Trophoblast cell (in vitro differentiated cells and primary cell): ENCODE data around the gene ICOS.
"Not testable (repeated sequence)": the region's sequence is repeated elsewhere in the genome, so short reads cannot be mapped to it uniquely, and the experiment has no call there.

ENCODE experiments used
- DNase-seq, 2 donors: peaks; one replicate each; pipeline ENCODE4 v3.0.0-alpha.2; 2016
- H2AFZ ChIP-seq: 2 replicates; pipeline ENCODE4 v1.6.1; 2013; ENCODE audit warnings: low read length, moderate library complexity, mild to moderate bottlenecking; ENCODE audit not compliant: insufficient read depth, poor library complexity
- H2AK5ac ChIP-seq: 2 replicates; pipeline ENCODE4 v1.6.1; 2013; ENCODE audit warnings: mild to moderate bottlenecking, low read length
- H2BK120ac ChIP-seq: 2 replicates; pipeline ENCODE4 v1.6.1; 2013; ENCODE audit warnings: low read length, mild to moderate bottlenecking, moderate library complexity; ENCODE audit not compliant: insufficient read depth, poor library complexity
- H2BK12ac ChIP-seq: 2 replicates; pipeline ENCODE4 v1.6.1; 2013; ENCODE audit warnings: mild to moderate bottlenecking, low read length, moderate library complexity
- H2BK5ac ChIP-seq: 2 replicates; pipeline ENCODE4 v1.6.1; 2013; ENCODE audit warnings: low read length, low read depth, moderate library complexity, mild to moderate bottlenecking; ENCODE audit not compliant: poor library complexity
- H3K14ac ChIP-seq: 2 replicates; pipeline ENCODE4 v1.6.1; 2013; ENCODE audit warnings: mild to moderate bottlenecking, low read length
- H3K18ac ChIP-seq: 2 replicates; pipeline ENCODE4 v1.6.1; 2013; ENCODE audit warnings: mild to moderate bottlenecking, low read length
- H3K23ac ChIP-seq: 2 replicates; pipeline ENCODE4 v1.6.1; 2013; ENCODE audit warnings: low read length
- H3K27ac ChIP-seq: 2 replicates; pipeline ENCODE4 v1.5.1; 2013; ENCODE audit warnings: low read depth, mild to moderate bottlenecking, inconsistent platforms, low read length, moderate library complexity
- H3K27me3 ChIP-seq: 2 replicates; pipeline ENCODE4 v1.6.1; 2013; ENCODE audit warnings: inconsistent platforms, mild to moderate bottlenecking, low read length, moderate library complexity; ENCODE audit not compliant: insufficient read depth
- H3K36me3 ChIP-seq, 2 experiments: 1 replicate in 1 of 2; 2 replicates in 1 of 2; pipeline ENCODE4 v1.6.1; 2013; ENCODE audit warnings: low read length in 2 of 2, mild to moderate bottlenecking in 2 of 2, moderate library complexity in 1 of 2; ENCODE audit not compliant: insufficient read depth in 2 of 2, control insufficient read depth in 1 of 2
- H3K4ac ChIP-seq: 2 replicates; pipeline ENCODE4 v1.6.1; 2013; ENCODE audit warnings: low read depth, mild to moderate bottlenecking, low read length, moderate library complexity
- H3K4me1 ChIP-seq, 2 experiments: 1 replicate in 1 of 2; 2 replicates in 1 of 2; pipeline ENCODE4 v1.6.1; 2013; ENCODE audit warnings: low read length in 2 of 2, mild to moderate bottlenecking in 2 of 2, moderate library complexity in 1 of 2; ENCODE audit not compliant: insufficient read depth in 2 of 2, control insufficient read depth in 1 of 2
- H3K4me2 ChIP-seq: 2 replicates; pipeline ENCODE4 v1.6.1; 2013; ENCODE audit warnings: inconsistent platforms, mild to moderate bottlenecking, low read length, moderate library complexity
- H3K4me3 ChIP-seq: 2 replicates; pipeline ENCODE4 v1.5.1; 2013; ENCODE audit warnings: mild to moderate bottlenecking, low read depth, low read length, inconsistent platforms
- H3K79me1 ChIP-seq: one replicate; pipeline ENCODE4 v1.6.1; 2013; ENCODE audit warnings: low read length
- H3K79me2 ChIP-seq: 2 replicates; pipeline ENCODE4 v1.6.1; 2013; ENCODE audit warnings: low read length, mild to moderate bottlenecking; ENCODE audit not compliant: control insufficient read depth, insufficient read depth, poor library complexity
- H3K9ac ChIP-seq: 2 replicates; pipeline ENCODE4 v1.6.1; 2013; ENCODE audit warnings: mild to moderate bottlenecking, low read length
- H3K9me3 ChIP-seq: 2 replicates; pipeline ENCODE4 v1.6.1; 2013; ENCODE audit warnings: low read depth, mild to moderate bottlenecking, control low read depth, inconsistent platforms, low read length; ENCODE audit not compliant: insufficient read depth
- H4K12ac ChIP-seq: 2 replicates; pipeline ENCODE4 v1.6.1; 2013; ENCODE audit warnings: low read depth, mild to moderate bottlenecking, low read length, moderate library complexity
- H4K8ac ChIP-seq: 2 replicates; pipeline ENCODE4 v1.6.1; 2013; ENCODE audit warnings: low read depth, mild to moderate bottlenecking, low read length, moderate library complexity
- H4K91ac ChIP-seq: one replicate; pipeline ENCODE4 v1.6.1; 2013; ENCODE audit warnings: low read depth, mild to moderate bottlenecking, low read length, moderate library complexity
- WGBS: extraction: QIAGEN DNeasy Blood & Tissue Kit; methylation state at CpG from one replicate; pipeline ENCODE4 v1.1.7; 2013; ENCODE audit warnings: missing lambda C conversion rate; ENCODE audit not compliant: insufficient read length, insufficient coverage; ENCODE audit errors: extremely low coverage; 5-methylcytosine and 5-hydroxymethylcytosine counted together

ICOS gene

GRCh38 chr2:203918839-203919238 lies 17.7 kb upstream of the ICOS start:
- H3K23ac ChIP-seq = no peak overlapping the region
- no peaks in the 10 kb centered on the region for H3K36me3 ChIP-seq
- H4K12ac ChIP-seq = no peak overlapping the region
- no peak overlapping the region for H3K4me3 ChIP-seq
- no peaks in the 10 kb centered on the region for H3K4me1 ChIP-seq
- H4K8ac ChIP-seq = no peak overlapping the region
- no peaks in the 10 kb centered on the region for H3K27me3 ChIP-seq
- no peak overlapping the region for H3K14ac ChIP-seq
- H3K27ac ChIP-seq = no peak overlapping the region
- H3K18ac ChIP-seq = no peak overlapping the region
- DNase-seq = no peak
- H2BK120ac ChIP-seq = no peak overlapping the region
- H2BK5ac ChIP-seq = no peak overlapping the region
- H2BK12ac ChIP-seq = no peak overlapping the region
- no peak overlapping the region for H2AFZ ChIP-seq
- H3K79me2 ChIP-seq = no peaks in the 10 kb centered on the region
- H2AK5ac ChIP-seq = no peak overlapping the region
- H3K9me3 ChIP-seq = no peaks in the 10 kb centered on the region
- no peaks in the 10 kb centered on the region for H3K79me1 ChIP-seq
- H4K91ac ChIP-seq = no peak overlapping the region
- no peak overlapping the region for H3K4me2 ChIP-seq
- no peak overlapping the region for H3K4ac ChIP-seq
- WGBS = no CpG with 5 or more reads among the region's 3 CpGs
- H3K9ac ChIP-seq = no peak overlapping the region

GRCh38 chr2:203925512-203926158 lies 10.9 kb upstream of the ICOS start:
- no peak for DNase-seq
- Histone ChIP-seq H3K27ac (no peak overlapping the region), H3K79me1 (no peaks in the 10 kb centered on the region), H3K4me2 (no peak overlapping the region), H4K12ac (no peak overlapping the region), H3K9me3 (no peaks in the 10 kb centered on the region), H2AK5ac (no peak overlapping the region), H2AFZ (no peak overlapping the region), H3K23ac (no peak overlapping the region), H2BK120ac (no peak overlapping the region), H3K79me2 (no peaks in the 10 kb centered on the region), H4K91ac (no peak overlapping the region), H4K8ac (no peak overlapping the region), H3K14ac (no peak overlapping the region), H3K4ac (no peak overlapping the region), H2BK12ac (no peak overlapping the region), H3K9ac (no peak overlapping the region), H3K4me1 (no peaks in the 10 kb centered on the region), H3K4me3 (no peak overlapping the region), H3K36me3 (no peaks in the 10 kb centered on the region), H3K18ac (no peak overlapping the region), H3K27me3 (no peaks in the 10 kb centered on the region), H2BK5ac (no peak overlapping the region)
- no CpG with 5 or more reads among the region's 3 CpGs for WGBS

- Histone ChIP-seq H3K4ac (no peak overlapping the region), H3K4me3 (no peak overlapping the region), H3K23ac (no peak overlapping the region), H2BK120ac (no peak overlapping the region), H4K91ac (no peak overlapping the region), H3K36me3 (no peaks in the 10 kb centered on the region), H3K9me3 (no peaks in the 10 kb centered on the region), H3K18ac (no peak overlapping the region), H2BK5ac (no peak overlapping the region), H3K27ac (no peak overlapping the region), H3K27me3 (no peaks in the 10 kb centered on the region), H3K4me1 (no peaks in the 10 kb centered on the region), H2AK5ac (no peak overlapping the region), H3K4me2 (no peak overlapping the region), H4K8ac (no peak overlapping the region), H4K12ac (no peak overlapping the region), H3K9ac (no peak overlapping the region), H3K14ac (no peak overlapping the region), H2BK12ac (no peak overlapping the region), H3K79me1 (no peaks in the 10 kb centered on the region), H2AFZ (no peak overlapping the region), H3K79me2 (no peaks in the 10 kb centered on the region)
- peak in 1 of 2 donors; percentile 21 for DNase-seq
These were observed 7.7 kb upstream of the ICOS start for GRCh38 chr2:203928849-203929248.

- not testable (repeated sequence) for H2BK120ac ChIP-seq, H3K79me2 ChIP-seq, H2BK12ac ChIP-seq, H3K9ac ChIP-seq, H3K27ac ChIP-seq, H3K4me2 ChIP-seq, H4K91ac ChIP-seq, H2AFZ ChIP-seq, H4K12ac ChIP-seq, H3K27me3 ChIP-seq, H4K8ac ChIP-seq, H2BK5ac ChIP-seq, H3K18ac ChIP-seq, H3K4me3 ChIP-seq, H3K36me3 ChIP-seq, H3K79me1 ChIP-seq, H3K4ac ChIP-seq, H3K9me3 ChIP-seq, H3K23ac ChIP-seq, H3K14ac ChIP-seq, H2AK5ac ChIP-seq, H3K4me1 ChIP-seq
- DNase-seq = peak in 1 of 2 donors; percentile 13
- no CpG with 5 or more reads among the region's 3 CpGs for WGBS
These were observed 5.3 kb upstream of the ICOS start for GRCh38 chr2:203931262-203931661.
